BJ (cell line): ENCODE measurements around the gene PERM1. TPM values are rescaled to one million over a fixed set of nuclear protein-coding genes. Genes with fewer than 3 reads are reported as not detected.
"Not testable (repeated sequence)": the region's sequence is repeated elsewhere in the genome, so short reads cannot be mapped to it uniquely, and the experiment has no call there.

Source experiments
- CTCF ChIA-PET: fragments of 350-600 bp; formaldehyde crosslinking; extraction: SDS; loops from one replicate; lab custom pipeline; 2021; ENCODE audit warnings: antibody characterized with exemption, inconsistent platforms; lab: Yijun Ruan, JAX
- POLR2A ChIA-PET: fragments of 300-600 bp; sonication (Branson Sonifier 250); formaldehyde crosslinking; extraction: SDS; loops from one replicate; lab custom pipeline; 2021; ENCODE audit warnings: antibody characterized with exemption; lab: Charles Lee
- DNase-seq: peaks from one replicate; pipeline ENCODE4 v3.0.0-alpha.2; 2011; ENCODE audit warnings: low read depth
- H3K27me3 ChIP-seq: 2 replicates; pipeline ENCODE4 v1.6.0; 2011; ENCODE audit warnings: low read length; ENCODE audit not compliant: control insufficient read depth, insufficient read depth
- H3K36me3 ChIP-seq: 2 replicates; pipeline ENCODE4 v1.5.1; 2011; ENCODE audit warnings: low read length; ENCODE audit not compliant: control insufficient read depth, insufficient read depth
- H3K4me3 ChIP-seq: 2 replicates; pipeline ENCODE4 v1.5.1; 2011; ENCODE audit warnings: low read depth, mild to moderate bottlenecking, control low read depth, low read length
- CTCF ChIP-seq: IDR thresholded peaks from 2 replicates; pipeline ENCODE4 v1.5.1; 2011; ENCODE audit warnings: low read depth, mild to moderate bottlenecking, control low read depth, inconsistent platforms, low read length, moderate library complexity; ENCODE audit not compliant: insufficient read depth
- polyA plus RNA-seq: library from polyadenylated mRNA; depleted of rRNA; stranded (reverse); fragments of >200 nt; gene quantifications from 2 replicates; pipeline ENCODE4 v1.2.3, GENCODE V29; 2011

Gene PERM1
- polyA plus RNA-seq, 1 experiment, result not detected

- POLR2A ChIA-PET, result no interaction called here
- Histone ChIP-seq H3K4me3 (peak overlapping the region; percentile 78), H3K36me3 (peaks cover 12% of the 10 kb centered on the region), H3K27me3 (no peaks in the 10 kb centered on the region)
- DNase-seq, result no peak
- TF ChIP-seq CTCF, result peak; percentile 53
- CTCF ChIA-PET, result interaction anchor here (0.8 to 2.3 kb wide), 12 partner anchors 10 to 53 kb away, joined by 3 to 6 read pairs (median 3); no protein-coding TSS in a partner anchor
These were observed 37.5 kb upstream of the PERM1 start for GRCh38 chr1:1019122-1019999.

GRCh38 chr1:1018321-1018685, 36.4 kb upstream of the PERM1 start:
- H3K4me3 ChIP-seq, POLR2A ChIA-PET, DNase-seq, H3K27me3 ChIP-seq, H3K36me3 ChIP-seq: not testable (repeated sequence)
- CTCF ChIA-PET, result interaction anchor here (1.2 to 2.3 kb wide), 8 partner anchors 11 to 46 kb away, joined by 3 to 6 read pairs (median 3); no protein-coding TSS in a partner anchor

GRCh38 chr1:1017397-1018320, 35.8 kb upstream of the PERM1 start:
- POLR2A ChIA-PET, result not testable (repeated sequence)

DNA sequence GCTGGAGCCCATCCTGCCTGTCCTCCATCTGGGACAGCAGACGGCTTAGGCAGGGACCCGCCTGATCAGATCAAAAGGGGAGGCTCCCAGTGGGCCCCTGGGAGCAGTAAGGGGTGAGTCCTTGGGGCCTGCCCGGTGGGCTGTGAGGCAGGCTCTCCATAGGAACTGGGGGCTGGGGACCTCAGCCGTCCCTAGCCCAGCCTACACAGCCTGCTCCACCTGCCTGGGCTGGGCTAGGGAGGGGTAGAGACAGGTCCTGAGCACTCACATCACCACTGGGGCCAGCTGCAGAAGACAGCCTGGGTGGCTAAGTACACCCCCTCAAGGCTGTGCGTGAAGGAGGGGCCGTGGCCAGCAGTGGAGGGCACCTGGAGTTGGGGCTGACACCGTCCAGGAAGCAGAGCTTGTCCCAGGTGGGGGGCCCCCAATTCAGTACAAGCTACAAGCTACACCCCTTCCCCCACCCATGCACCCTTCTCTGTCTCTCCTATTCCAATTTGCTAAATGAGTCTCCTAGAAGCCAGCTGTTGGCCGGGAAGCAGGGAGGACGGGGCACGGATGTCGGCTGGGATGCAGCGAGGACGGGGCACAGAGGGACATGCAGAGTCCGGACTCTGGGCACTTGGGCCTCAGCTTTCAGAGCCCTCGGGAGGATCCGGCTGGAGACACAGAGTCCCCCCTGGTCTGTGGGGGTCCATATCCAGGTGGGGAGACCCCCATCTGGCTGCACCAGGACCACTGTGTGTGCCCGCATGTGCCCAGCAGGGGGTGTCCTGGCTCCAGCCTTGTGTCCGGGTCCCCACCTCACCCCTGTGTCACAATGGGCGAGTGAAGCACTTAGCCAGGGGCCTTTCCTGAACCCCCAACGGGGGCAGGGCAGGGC, 33.1 kb upstream of the PERM1 start:
- H3K36me3 ChIP-seq, result no peaks in the 10 kb centered on the region
- ChIA-PET POLR2A (no interaction called here), CTCF (interaction anchor here (0.6 to 3.3 kb wide), 11 partner anchors 9 to 384 kb away, joined by 3 to 15 read pairs (median 4); partner anchors contain the start of gene CCNL2)
- peak; percentile 45 for TF ChIP-seq CTCF
- H3K27me3 ChIP-seq, result no peaks in the 10 kb centered on the region
- peak overlapping the region; percentile 71; the same call in 1 of the 2 replicates for H3K4me3 ChIP-seq
- DNase-seq, result no peak

More at GRCh38 chr1:1017397-1018320, 35.8 kb upstream of the PERM1 start:
- H3K27me3 ChIP-seq, H3K36me3 ChIP-seq, H3K4me3 ChIP-seq, DNase-seq: not testable (repeated sequence)
- CTCF ChIA-PET, result interaction anchor here (0.7 to 2.3 kb wide), 7 partner anchors 11 to 41 kb away, joined by 3 to 7 read pairs (median 3); no protein-coding TSS in a partner anchor

DNA sequence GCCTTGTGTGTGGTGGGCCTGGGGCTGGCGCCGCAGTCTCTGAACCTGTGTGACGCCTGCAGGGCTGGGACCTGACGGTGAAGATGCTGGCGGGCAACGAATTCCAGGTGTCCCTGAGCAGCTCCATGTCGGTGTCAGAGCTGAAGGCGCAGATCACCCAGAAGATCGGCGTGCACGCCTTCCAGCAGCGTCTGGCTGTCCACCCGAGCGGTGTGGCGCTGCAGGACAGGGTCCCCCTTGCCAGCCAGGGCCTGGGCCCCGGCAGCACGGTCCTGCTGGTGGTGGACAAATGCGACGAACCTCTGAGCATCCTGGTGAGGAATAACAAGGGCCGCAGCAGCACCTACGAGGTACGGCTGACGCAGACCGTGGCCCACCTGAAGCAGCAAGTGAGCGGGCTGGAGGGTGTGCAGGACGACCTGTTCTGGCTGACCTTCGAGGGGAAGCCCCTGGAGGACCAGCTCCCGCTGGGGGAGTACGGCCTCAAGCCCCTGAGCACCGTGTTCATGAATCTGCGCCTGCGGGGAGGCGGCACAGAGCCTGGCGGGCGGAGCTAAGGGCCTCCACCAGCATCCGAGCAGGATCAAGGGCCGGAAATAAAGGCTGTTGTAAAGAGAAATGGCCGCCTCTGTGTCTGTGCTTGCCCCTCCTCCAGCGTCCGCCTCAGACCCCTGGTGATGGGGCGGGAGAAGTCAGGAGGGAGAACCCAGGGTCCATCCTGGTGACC, 32.2 kb upstream of the PERM1 start:
- TF ChIP-seq CTCF, result no peak
- Histone ChIP-seq H3K36me3 (no peaks in the 10 kb centered on the region), H3K4me3 (peak overlapping the region; percentile 71), H3K27me3 (no peaks in the 10 kb centered on the region)
- CTCF ChIA-PET, result interaction anchor here (0.6 to 3.3 kb wide), 12 partner anchors 10 to 217 kb away, joined by 3 to 15 read pairs (median 4); no protein-coding TSS in a partner anchor
- no peak for DNase-seq
- POLR2A ChIA-PET, result interaction anchor here (0.6 kb wide), 1 partner anchor 102 kb away, joined by 4 read pairs; the partner anchor contains the start of gene C1orf159
